ENCODE measurements around the gene PLCB1.

The PLCB1 gene

DNA sequence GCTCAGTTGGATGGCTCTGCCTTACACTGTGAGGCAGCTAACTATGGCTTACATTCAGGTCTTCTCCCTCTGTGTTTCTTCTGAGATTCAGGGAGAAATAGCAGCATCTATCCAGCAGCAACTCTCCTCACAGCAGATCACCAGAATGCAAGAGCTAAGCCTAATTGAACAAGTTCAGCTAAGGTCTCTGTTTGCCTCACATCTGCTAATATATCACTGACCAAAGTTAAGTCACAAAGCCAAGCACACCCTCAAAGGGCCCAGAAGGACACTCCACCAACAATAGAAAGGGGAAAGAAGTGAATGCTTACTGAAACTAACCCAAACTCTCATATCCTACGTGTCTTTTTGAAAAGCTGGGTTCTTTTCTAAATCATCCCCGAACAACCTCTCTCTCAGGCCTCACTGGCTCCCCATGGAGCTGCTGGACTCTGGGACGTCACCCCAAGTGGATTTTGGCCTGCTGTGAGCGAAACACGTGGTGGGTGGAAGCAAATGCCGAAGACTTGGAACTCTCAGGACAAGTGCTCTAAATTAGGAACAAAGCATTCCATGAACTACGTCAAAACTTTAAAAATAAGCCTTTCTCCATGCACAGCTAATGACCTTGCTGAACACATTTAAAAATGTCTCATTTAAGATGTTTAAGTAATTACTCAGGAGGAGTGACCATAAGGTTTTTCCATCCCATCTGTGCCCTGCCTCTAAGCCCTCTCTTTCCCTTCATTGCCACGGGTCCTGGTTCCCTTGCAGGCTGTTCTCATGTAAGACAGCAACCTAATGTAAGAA is 769.4 kb downstream of the PLCB1 start:
- H3K4me3 ChIP-seq (ENCODE audit: low read depth, low read length), result no peak overlapping the region
- no peak for TF ChIP-seq CTCF (IDR thresholded peaks at IDR 0.05; ENCODE audit: low read depth, low read length)
- DNase-seq (ENCODE audit: low read depth, low spot score), result peak; percentile 18
- in situ Hi-C loops (cut with HindIII; ENCODE audit: low sequenced_read_pairs), result no loop called here

- TF ChIP-seq CTCF (IDR thresholded peaks at IDR 0.05; ENCODE audit: low read depth, low read length), result no peak
- in situ Hi-C loops (cut with HindIII; ENCODE audit: low sequenced_read_pairs), result no loop called here
- no peak for DNase-seq (ENCODE audit: low read depth, low spot score)
- no peak overlapping the region for H3K4me3 ChIP-seq (ENCODE audit: low read depth, low read length)
These were observed 771.9 kb downstream of the PLCB1 start for GRCh38 chr20:8903655-8904605.

GRCh38 chr20:8909596-8909995 is 777.5 kb downstream of the PLCB1 start:
- in situ Hi-C loops (cut with HindIII; ENCODE audit: low sequenced_read_pairs), result no loop called here
- TF ChIP-seq CTCF (IDR thresholded peaks at IDR 0.05; ENCODE audit: low read depth, low read length), result no peak
- DNase-seq (ENCODE audit: low read depth, low spot score), result no peak
- H3K4me3 ChIP-seq (ENCODE audit: low read depth, low read length), result no peak overlapping the region

GRCh38 chr20:8912096-8912495 is 780.0 kb downstream of the PLCB1 start:
- H3K4me3 ChIP-seq (ENCODE audit: low read depth, low read length), result no peak overlapping the region
- DNase-seq (ENCODE audit: low read depth, low spot score), result no peak
- in situ Hi-C loops (cut with HindIII; ENCODE audit: low sequenced_read_pairs), result no loop called here
- TF ChIP-seq CTCF (IDR thresholded peaks at IDR 0.05; ENCODE audit: low read depth, low read length), result no peak

DNA sequence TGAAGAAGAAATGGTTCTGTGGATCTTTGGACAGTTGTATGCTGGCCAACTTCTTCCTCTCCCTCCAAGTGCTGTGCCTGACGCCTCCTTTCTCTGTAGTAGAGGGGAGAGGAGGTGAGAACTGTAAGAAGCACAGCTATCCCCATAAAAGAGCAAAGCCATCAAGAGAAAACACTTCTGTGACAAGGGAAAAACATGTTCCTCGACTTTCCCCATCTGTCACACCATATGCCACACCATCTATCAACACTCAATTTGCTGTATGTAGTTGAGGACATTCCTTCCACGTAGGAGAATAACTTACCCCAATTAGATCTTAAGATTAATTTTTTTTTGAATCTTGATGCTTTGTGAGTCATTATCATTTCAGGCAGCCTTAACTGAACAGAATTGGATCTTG is 780.7 kb downstream of the PLCB1 start:
- DNase-seq (ENCODE audit: low read depth, low spot score), result no peak
- TF ChIP-seq CTCF (IDR thresholded peaks at IDR 0.05; ENCODE audit: low read depth, low read length), result no peak
- in situ Hi-C loops (cut with HindIII; ENCODE audit: low sequenced_read_pairs), result no loop called here

DNA sequence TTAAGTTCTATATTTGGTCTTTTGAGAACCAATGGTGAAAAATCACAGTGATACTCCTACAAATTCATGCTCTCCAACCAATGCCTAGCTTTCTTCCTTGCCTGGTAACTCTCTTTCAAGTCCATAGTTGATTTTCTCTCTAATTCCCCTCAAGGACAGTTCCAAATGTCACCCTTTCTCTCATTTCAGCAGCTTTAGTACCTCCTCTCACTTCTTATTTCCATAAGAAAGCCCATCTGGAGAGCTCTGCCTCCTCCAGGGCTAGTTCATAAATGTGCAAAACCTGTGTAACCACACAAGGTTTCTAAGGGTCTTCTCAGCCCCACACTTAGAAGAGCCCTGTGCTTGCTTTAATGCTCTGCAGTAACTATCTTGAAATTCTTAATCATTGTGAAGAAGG is 781.4 kb downstream of the PLCB1 start:
- in situ Hi-C loops (cut with HindIII; ENCODE audit: low sequenced_read_pairs), result no loop called here
- TF ChIP-seq CTCF (IDR thresholded peaks at IDR 0.05; ENCODE audit: low read depth, low read length), result no peak
- no peak overlapping the region for H3K4me3 ChIP-seq (ENCODE audit: low read depth, low read length)
- DNase-seq (ENCODE audit: low read depth, low spot score), result no peak

More for the DNA sequence above, 780.7 kb downstream of the PLCB1 start:
- H3K4me3 ChIP-seq (ENCODE audit: low read depth, low read length), result no peak overlapping the region

Data from astrocyte of the spinal cord (primary cell).